ENCODE data around the gene ANGPTL8. TPM values are rescaled to one million over a fixed set of nuclear protein-coding genes. Genes with fewer than 3 reads are reported as not detected.

Gene ANGPTL8
- total RNA-seq, 1 donor, result not detected

DNA sequence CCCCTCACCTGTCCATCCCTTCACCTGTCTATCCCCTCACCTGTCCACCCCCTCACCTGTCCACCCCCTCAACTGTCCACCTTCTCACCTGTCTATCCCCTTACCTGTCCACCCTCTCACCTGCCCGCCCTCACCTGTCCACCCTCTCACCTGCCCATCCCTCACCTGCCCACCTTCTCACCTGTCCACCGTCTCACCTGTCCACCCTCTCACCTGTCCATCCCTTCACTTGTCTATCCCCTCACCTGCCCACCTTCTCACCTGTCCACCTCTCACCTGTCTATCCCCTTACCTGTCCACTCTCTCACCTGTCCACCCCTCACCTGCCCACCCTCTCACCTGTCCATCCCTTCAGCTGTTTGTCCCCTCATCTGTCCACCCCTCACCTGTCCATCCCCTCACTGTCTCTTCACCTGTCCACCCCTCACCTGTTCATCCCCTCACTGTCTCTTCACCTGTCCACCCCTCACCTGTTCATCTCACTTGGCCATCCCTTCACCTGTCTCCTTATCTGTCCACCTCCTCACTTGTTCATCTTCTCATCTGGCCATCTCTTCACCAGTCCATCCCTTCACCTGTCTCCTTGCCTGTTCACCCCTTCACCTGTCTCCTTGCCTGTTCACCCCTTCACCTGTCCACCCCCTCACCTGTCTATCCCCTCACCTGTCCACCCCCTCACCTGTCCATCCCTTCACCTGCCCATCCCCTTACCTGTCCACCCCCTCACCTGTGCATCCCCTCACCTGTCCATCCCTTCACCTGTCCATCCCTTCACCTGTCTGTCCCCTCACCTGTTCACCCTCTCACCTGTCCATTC is 29.4 kb upstream of the ANGPTL8 start:
- no peak for DNase-seq (ENCODE audit: low read depth)
- no peak overlapping the region for H3K4me3 ChIP-seq (ENCODE audit: low read depth, low read length)
- TF ChIP-seq, protein P1, sequence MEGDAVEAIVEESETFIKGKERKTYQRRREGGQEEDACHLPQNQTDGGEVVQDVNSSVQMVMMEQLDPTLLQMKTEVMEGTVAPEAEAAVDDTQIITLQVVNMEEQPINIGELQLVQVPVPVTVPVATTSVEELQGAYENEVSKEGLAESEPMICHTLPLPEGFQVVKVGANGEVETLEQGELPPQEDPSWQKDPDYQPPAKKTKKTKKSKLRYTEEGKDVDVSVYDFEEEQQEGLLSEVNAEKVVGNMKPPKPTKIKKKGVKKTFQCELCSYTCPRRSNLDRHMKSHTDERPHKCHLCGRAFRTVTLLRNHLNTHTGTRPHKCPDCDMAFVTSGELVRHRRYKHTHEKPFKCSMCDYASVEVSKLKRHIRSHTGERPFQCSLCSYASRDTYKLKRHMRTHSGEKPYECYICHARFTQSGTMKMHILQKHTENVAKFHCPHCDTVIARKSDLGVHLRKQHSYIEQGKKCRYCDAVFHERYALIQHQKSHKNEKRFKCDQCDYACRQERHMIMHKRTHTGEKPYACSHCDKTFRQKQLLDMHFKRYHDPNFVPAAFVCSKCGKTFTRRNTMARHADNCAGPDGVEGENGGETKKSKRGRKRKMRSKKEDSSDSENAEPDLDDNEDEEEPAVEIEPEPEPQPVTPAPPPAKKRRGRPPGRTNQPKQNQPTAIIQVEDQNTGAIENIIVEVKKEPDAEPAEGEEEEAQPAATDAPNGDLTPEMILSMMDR (IDR thresholded peaks at IDR 0.05; ENCODE audit: insufficient read depth, low read length), result no peak

DNA sequence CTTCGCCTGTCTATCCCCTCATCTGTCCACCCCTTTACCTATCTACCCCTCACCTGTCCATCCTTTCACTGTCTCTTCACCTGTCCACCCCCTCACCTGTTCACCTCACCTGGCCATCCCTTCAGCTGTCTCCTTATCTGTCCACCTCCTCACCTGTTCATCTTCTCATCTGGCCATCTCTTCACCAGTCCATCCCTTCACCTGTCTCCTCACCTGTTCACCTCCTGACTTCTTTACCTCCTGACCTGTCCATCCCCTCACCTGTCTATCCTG is 28.8 kb upstream of the ANGPTL8 start:
- TF ChIP-seq, protein P1 (IDR thresholded peaks at IDR 0.05; ENCODE audit: insufficient read depth, low read length), result no peak
- DNase-seq (ENCODE audit: low read depth), result no peak
- H3K4me3 ChIP-seq (ENCODE audit: low read depth, low read length), result no peak overlapping the region

DNA sequence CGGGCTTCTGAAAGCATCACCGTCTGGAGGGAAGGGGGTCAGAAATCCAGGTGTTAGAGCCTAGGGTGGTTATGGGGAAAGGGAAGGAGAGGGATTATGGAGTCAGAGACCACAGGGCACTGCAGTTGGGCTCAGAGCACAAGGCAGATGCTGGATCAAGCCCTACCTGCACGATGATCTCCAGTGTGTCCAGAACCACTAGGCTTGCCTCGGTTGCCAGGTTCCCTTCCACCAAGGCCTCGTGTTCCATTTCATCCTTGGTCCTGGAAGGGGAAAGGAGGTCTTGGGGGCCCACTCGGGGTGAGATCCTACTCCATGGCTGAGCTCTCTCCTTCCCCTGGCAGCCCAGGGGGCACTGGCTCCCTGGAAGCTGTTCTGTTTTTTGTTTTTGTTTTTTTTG is 25.0 kb upstream of the ANGPTL8 start:
- no peak for DNase-seq (ENCODE audit: low read depth)
- TF ChIP-seq, protein P1 (IDR thresholded peaks at IDR 0.05; ENCODE audit: insufficient read depth, low read length), result no peak
- no peak overlapping the region for H3K4me3 ChIP-seq (ENCODE audit: low read depth, low read length)

DNA sequence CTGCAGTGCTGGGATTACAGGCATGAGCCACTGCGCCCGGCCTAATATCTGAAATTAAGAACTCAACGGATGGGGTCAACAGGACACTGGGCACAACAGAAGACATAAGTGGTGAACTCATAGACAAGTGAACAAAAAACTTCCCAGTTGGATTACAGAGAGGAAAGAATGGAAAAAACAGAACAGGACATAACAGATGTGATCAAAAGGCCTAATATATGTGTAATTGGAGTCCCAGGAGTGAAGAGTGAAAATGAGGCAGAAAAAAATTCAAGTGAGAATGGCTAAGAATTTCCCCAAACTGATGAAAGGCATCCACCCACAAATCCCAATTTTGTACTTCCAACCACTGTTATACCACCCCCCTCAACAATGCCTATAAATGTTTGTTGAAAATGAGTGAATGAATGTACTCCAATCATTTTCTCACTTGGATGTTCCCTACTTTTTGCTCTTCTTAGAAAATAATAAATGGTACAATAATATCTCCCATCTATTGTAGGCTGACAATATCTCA is 18.3 kb upstream of the ANGPTL8 start:
- no peak for DNase-seq (ENCODE audit: low read depth)
- H3K4me3 ChIP-seq (ENCODE audit: low read depth, low read length), result no peak overlapping the region
- TF ChIP-seq, protein P1 (IDR thresholded peaks at IDR 0.05; ENCODE audit: insufficient read depth, low read length), result no peak

DNA sequence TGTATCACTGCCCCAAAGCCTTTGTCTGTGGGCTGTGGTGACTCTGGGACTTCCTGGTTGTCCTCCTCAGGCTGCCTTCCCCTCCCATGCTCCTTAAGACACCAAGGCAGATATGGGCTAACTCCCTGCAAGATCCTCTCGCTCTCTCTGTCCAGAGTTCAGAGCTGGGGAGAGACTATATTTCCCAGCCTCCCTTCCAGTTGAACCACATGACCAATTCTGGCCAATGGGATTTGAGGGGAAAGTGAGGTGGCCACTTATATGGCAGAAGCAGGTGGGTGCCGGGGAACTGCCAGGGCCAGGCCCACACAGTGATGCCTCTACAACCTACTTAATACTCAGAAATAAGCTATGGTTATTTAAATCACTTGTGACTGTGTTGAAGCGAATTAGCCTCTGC is 16.2 kb upstream of the ANGPTL8 start:
- TF ChIP-seq, protein P1 (IDR thresholded peaks at IDR 0.05; ENCODE audit: insufficient read depth, low read length), result no peak
- H3K4me3 ChIP-seq (ENCODE audit: low read depth, low read length), result no peak overlapping the region
- no peak for DNase-seq (ENCODE audit: low read depth)

DNA sequence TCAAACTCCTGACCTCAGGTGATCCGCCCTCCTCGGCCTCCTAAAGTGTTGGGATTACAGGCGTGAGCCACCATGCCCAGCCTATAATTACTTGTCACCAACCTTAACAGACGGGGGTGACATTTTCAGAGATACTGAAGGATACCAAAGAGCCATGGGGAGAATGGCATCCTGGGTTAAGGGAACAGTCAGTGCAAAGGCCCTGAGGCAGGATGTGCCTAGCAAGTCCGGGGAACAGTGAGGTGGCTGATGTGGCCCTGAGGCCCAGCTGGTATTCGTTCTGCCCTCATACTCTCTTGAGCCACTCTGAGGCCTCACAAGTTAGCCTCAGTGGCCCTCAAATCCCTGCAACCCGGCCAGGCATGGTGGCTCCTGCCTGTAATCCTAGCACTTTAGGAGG is 15.0 kb upstream of the ANGPTL8 start:
- H3K4me3 ChIP-seq (ENCODE audit: low read depth, low read length), result no peak overlapping the region
- no peak for DNase-seq (ENCODE audit: low read depth)
- TF ChIP-seq, protein P1 (IDR thresholded peaks at IDR 0.05; ENCODE audit: insufficient read depth, low read length), result no peak

DNA sequence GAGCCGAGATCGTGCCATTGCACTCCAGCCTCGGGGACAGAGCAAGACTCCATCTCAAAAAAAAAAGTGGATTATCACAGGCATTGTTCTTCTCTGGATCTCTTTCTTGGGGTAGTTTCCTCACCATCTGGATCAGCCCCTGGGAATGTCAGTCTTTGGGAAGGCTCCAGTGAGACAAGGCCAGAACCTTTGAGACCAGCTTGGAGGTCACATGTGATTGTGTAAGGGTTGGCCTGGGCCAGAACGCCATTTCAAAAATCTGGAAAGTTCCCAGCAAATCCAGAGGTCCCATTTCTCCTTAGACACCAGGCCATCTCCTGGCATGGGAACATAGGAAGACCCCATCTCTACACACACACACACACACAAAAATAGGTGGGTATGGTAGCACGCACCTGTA is 14.2 kb upstream of the ANGPTL8 start:
- no peak for DNase-seq (ENCODE audit: low read depth)
- TF ChIP-seq, protein P1 (IDR thresholded peaks at IDR 0.05; ENCODE audit: insufficient read depth, low read length), result no peak
- no peak overlapping the region for H3K4me3 ChIP-seq (ENCODE audit: low read depth, low read length)
